Suprapubic skin (tissue), 4 donors: Measurements from ENCODE around the gene CORO1A. TPM values are rescaled to one million over a fixed set of nuclear protein-coding genes. Genes with fewer than 3 reads are reported as not detected.
"Not testable (repeated sequence)": the region's sequence is repeated elsewhere in the genome, so short reads cannot be mapped to it uniquely, and the experiment has no call there.

Source experiments
- DNase-seq, 2 donors: peaks; one replicate each; pipeline ENCODE4 v3.0.0-alpha.2; 2019; ENCODE audit warnings: low spot score in 2 of 2
- H3K27ac ChIP-seq: fragments of 200-600 bp; sonication (generic); one replicate; pipeline ENCODE4 v1.5.1; 2019
- H3K27me3 ChIP-seq: fragments of 200-600 bp; sonication (generic); one replicate; pipeline ENCODE4 v1.5.1; 2019
- H3K36me3 ChIP-seq: fragments of 200-600 bp; sonication (generic); one replicate; pipeline ENCODE4 v1.5.1; 2019
- H3K4me1 ChIP-seq: fragments of 200-600 bp; sonication (generic); one replicate; pipeline ENCODE4 v1.5.1; 2019
- H3K4me3 ChIP-seq: fragments of 200-600 bp; sonication (generic); one replicate; pipeline ENCODE4 v1.5.1; 2019; ENCODE audit warnings: mild to moderate bottlenecking
- H3K9me3 ChIP-seq: fragments of 200-600 bp; sonication (generic); one replicate; pipeline ENCODE4 v1.5.1; 2019
- CTCF ChIP-seq, 2 donors: fragments of 200-600 bp in 1 of 2; fragments of 450-650 bp in 1 of 2; sonication (generic) in 1 of 2; IDR thresholded peaks; one replicate each; pipeline ENCODE4 v1.5.1; 2016 to 2019; ENCODE audit warnings: antibody characterized with exemption in 2 of 2, mild to moderate bottlenecking in 1 of 2, moderate library complexity in 1 of 2
- EP300 ChIP-seq: sonication (generic); formaldehyde crosslinking; IDR thresholded peaks from one replicate; pipeline ENCODE4 v1.6.1; 2017; ENCODE audit warnings: antibody characterized with exemption
- POLR2A ChIP-seq, 2 donors: fragments of 450-650 bp; IDR thresholded peaks; one replicate each; pipeline ENCODE4 v1.6.1; 2017; ENCODE audit warnings: antibody characterized with exemption in 2 of 2, mild to moderate bottlenecking in 2 of 2, moderate library complexity in 2 of 2
- POLR2AphosphoS5 ChIP-seq, 3 donors: sonication (generic); formaldehyde crosslinking; IDR thresholded peaks; one replicate each; pipeline ENCODE4 v1.6.1; 2017; ENCODE audit warnings: antibody characterized with exemption in 3 of 3
- WGBS: methylation state at CpG from one replicate; pipeline ENCODE4 v1.1.5; 2018; 5-methylcytosine and 5-hydroxymethylcytosine counted together
- total RNA-seq, 4 donors: library from RNA; depleted of rRNA; stranded (reverse); fragments of >200 nt; gene quantifications; one replicate each; pipeline ENCODE4 v1.1.0, GENCODE V29; 2016

CORO1A gene
- total RNA-seq, 4 donors from 2014 or later = 14.5 to 25.3 (median 19.3) TPM

GRCh38 chr16:30155188-30155587 lies 28.2 kb upstream of the CORO1A start:
- H3K36me3 ChIP-seq = no peaks in the 10 kb centered on the region
- no peak overlapping the region for H3K4me3 ChIP-seq
- H3K27ac ChIP-seq = no peak overlapping the region
- 97% methylated on average over 5 of the region's 5 CpGs for WGBS
- H3K27me3 ChIP-seq = no peaks in the 10 kb centered on the region
- no peaks in the 10 kb centered on the region for H3K9me3 ChIP-seq
- no peaks in the 10 kb centered on the region for H3K4me1 ChIP-seq
- no peak for TF ChIP-seq CTCF (IDR thresholded peaks at IDR 0.05)
- no peak for TF ChIP-seq POLR2AphosphoS5 (IDR thresholded peaks at IDR 0.05)
- no peak for TF ChIP-seq EP300
- no peak for TF ChIP-seq POLR2A (IDR thresholded peaks at IDR 0.05)
- no peak for DNase-seq

GRCh38 chr16:30157214-30157613 lies 26.2 kb upstream of the CORO1A start:
- no peak for TF ChIP-seq EP300
- TF ChIP-seq CTCF (IDR thresholded peaks at IDR 0.05) = no peak
- TF ChIP-seq POLR2A (IDR thresholded peaks at IDR 0.05) = no peak
- no peak for TF ChIP-seq POLR2AphosphoS5 (IDR thresholded peaks at IDR 0.05)
- Histone ChIP-seq H3K4me1 (no peaks in the 10 kb centered on the region), H3K27ac (no peak overlapping the region), H3K36me3 (no peaks in the 10 kb centered on the region), H3K4me3 (no peak overlapping the region), H3K9me3 (no peaks in the 10 kb centered on the region), H3K27me3 (no peaks in the 10 kb centered on the region)
- WGBS = 40% methylated on average over 1 of the region's 1 CpG
- DNase-seq = no peak

DNA sequence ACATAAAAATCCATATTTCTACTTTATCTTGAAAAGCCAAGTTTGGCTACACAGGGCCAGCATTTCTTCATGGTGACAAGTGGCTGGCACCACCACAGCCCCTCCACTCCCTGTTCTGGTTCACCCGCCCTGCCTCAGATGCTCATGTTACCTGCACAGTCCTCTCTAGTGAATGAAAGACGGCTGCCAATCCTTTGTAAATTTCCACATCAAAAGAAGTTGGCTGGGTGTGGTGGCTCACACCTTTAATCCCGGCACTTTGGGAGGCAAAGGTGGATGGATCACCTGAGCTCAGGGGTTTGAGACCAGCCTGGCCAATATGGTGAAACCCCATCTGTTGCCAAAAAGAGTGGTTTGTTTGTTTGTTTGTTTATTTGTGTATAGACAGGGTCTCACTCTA lies 19.9 kb upstream of the CORO1A start:
- Histone ChIP-seq H3K27ac (no peak overlapping the region), H3K4me1 (no peaks in the 10 kb centered on the region), H3K4me3 (no peak overlapping the region), H3K27me3 (no peaks in the 10 kb centered on the region), H3K36me3 (no peaks in the 10 kb centered on the region), H3K9me3 (no peaks in the 10 kb centered on the region)
- 58% methylated on average over 3 of the region's 3 CpGs for WGBS
- TF ChIP-seq POLR2A (IDR thresholded peaks at IDR 0.05) (no peak), CTCF (IDR thresholded peaks at IDR 0.05) (no peak), POLR2AphosphoS5 (IDR thresholded peaks at IDR 0.05) (no peak)
- no peak for DNase-seq

GRCh38 chr16:30166202-30166902 lies 17.1 kb upstream of the CORO1A start:
- TF ChIP-seq CTCF (IDR thresholded peaks at IDR 0.05) = no peak
- no peak for TF ChIP-seq POLR2AphosphoS5 (IDR thresholded peaks at IDR 0.05)
- no peak for TF ChIP-seq EP300
- TF ChIP-seq POLR2A (IDR thresholded peaks at IDR 0.05) = no peak
- no peak overlapping the region for H3K27ac ChIP-seq
- WGBS = 89% methylated on average over 11 of the region's 11 CpGs

GRCh38 chr16:30168746-30169145 lies 14.7 kb upstream of the CORO1A start:
- WGBS = 80% methylated on average over 8 of the region's 29 CpGs
- not testable (repeated sequence) for H3K36me3 ChIP-seq, DNase-seq, H3K4me1 ChIP-seq, H3K27me3 ChIP-seq, H3K4me3 ChIP-seq, H3K9me3 ChIP-seq, H3K27ac ChIP-seq

More at GRCh38 chr16:30166202-30166902, 17.1 kb upstream of the CORO1A start:
- DNase-seq = no peak
- Histone ChIP-seq H3K4me3 (no peak overlapping the region), H3K9me3 (no peaks in the 10 kb centered on the region), H3K27me3 (no peaks in the 10 kb centered on the region), H3K4me1 (no peaks in the 10 kb centered on the region), H3K36me3 (no peaks in the 10 kb centered on the region)

DNA sequence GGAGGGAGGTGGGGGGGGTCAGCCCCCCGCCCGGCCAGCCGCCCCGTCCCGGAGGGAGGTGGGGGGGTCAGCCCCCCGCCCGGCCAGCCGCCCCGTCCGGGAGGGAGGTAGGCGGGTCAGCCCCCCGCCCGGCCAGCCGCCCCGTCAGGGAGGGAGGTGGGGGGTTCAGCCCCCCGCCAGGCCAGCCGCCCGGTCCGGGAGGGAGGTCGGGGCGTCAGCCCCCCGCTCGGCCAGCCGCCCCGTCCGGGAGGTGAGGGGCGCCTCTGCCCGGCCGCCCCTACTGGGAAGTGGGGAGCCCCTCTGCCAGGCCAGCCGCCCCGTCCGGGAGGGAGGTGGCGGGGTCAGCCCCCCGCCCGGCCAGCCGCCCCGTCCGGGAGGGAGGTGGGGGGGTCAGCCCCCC lies 14.0 kb upstream of the CORO1A start:
- H3K4me3 ChIP-seq, H3K36me3 ChIP-seq, H3K9me3 ChIP-seq, DNase-seq, H3K4me1 ChIP-seq, H3K27me3 ChIP-seq, H3K27ac ChIP-seq: not testable (repeated sequence)
- WGBS = no CpG with 5 or more reads among the region's 38 CpGs

DNA sequence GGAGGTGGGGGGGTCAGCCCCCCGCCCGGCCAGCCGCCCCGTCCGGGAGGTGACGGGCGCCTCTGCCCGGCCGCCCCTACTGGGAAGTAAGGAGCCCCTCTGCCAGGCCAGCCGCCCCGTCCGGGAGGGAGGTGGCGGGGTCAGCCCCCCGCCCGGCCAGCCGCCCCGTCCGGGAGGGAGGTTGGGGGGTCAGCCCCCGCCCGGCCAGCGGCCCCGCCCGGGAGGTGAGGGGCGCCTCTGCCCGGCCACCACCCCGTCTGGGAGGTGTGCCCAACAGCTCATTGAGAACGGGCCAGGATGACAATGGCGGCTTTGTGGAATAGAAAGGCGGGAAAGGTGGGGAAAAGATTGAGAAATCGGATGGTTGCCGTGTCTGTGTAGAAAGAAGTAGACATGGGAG lies 13.3 kb upstream of the CORO1A start:
- not testable (repeated sequence) for H3K27ac ChIP-seq, H3K9me3 ChIP-seq, H3K4me3 ChIP-seq, H3K27me3 ChIP-seq, H3K4me1 ChIP-seq, DNase-seq, H3K36me3 ChIP-seq
- WGBS = no CpG with 5 or more reads among the region's 31 CpGs
